ENCODE measurements around the gene CHI3L1.

Gene CHI3L1

GRCh38 chr1:203138066-203138465, 48.4 kb downstream of the CHI3L1 start:
- no peak for TF ChIP-seq CTCF (IDR thresholded peaks at IDR 0.05)

- no peak for TF ChIP-seq CTCF (IDR thresholded peaks at IDR 0.05)
Observed at GRCh38 chr1:203137324-203137723, 49.2 kb downstream of the CHI3L1 start.

- no peak for TF ChIP-seq CTCF (IDR thresholded peaks at IDR 0.05)
Observed at GRCh38 chr1:203136409-203137042, 50.0 kb downstream of the CHI3L1 start.

GRCh38 chr1:203135636-203136305, 50.7 kb downstream of the CHI3L1 start:
- TF ChIP-seq CTCF (IDR thresholded peaks at IDR 0.05) = no peak

- TF ChIP-seq CTCF (IDR thresholded peaks at IDR 0.05) = no peak
Observed at GRCh38 chr1:203133970-203134725, 52.4 kb downstream of the CHI3L1 start.

GRCh38 chr1:203131548-203132200, 54.8 kb downstream of the CHI3L1 start:
- no peak for TF ChIP-seq CTCF (IDR thresholded peaks at IDR 0.05)

GRCh38 chr1:203130358-203130985, 56.0 kb downstream of the CHI3L1 start:
- TF ChIP-seq CTCF (IDR thresholded peaks at IDR 0.05) = no peak

All from LNCAP (cell line).